Pancreas (tissue), 10 donors: Measurements from ENCODE around the gene TACR2. TPM values are rescaled to one million over a fixed set of nuclear protein-coding genes. Genes with fewer than 3 reads are reported as not detected.

Source experiments
- ATAC-seq, 4 donors: fragments of 200-7000 bp; cut with Tn5 transposase; one replicate each; pipeline versions ENCODE4 v1.8.0 to v1.9.1; 2020; ENCODE audit warnings: mild to moderate bottlenecking in 4 of 4, moderate library complexity in 4 of 4
- DNase-seq, 6 donors: peaks; one replicate each; pipeline ENCODE4 v3.0.0-alpha.2; 2020
- FAIRE-seq: peaks from 2 replicates; lab custom pipeline; 2012; peaks lifted over from hg19 to GRCh38; lab: Jason Lieb, UNC
- H3K27ac ChIP-seq, 4 donors: fragments of 200-600 bp; sonication (generic); 1 replicate in 3 of 4; 2 replicates in 1 of 4; pipeline versions ENCODE4 v1.5.0 to v1.8.0; 2020
- H3K27me3 ChIP-seq, 4 donors: fragments of 200-600 bp; one replicate each; pipeline ENCODE4 v1.8.0; 2021
- H3K36me3 ChIP-seq, 3 donors: fragments of 200-600 bp; sonication (generic) in 1 of 3; one replicate each; pipeline versions ENCODE4 v1.5.0 to v1.8.0; 2020 to 2021
- H3K4me1 ChIP-seq, 3 donors: fragments of 200-600 bp; one replicate each; pipeline ENCODE4 v1.8.0; 2021
- H3K4me3 ChIP-seq, 4 donors: fragments of 200-600 bp; sonication (generic) in 2 of 4; one replicate each; pipeline versions ENCODE4 v1.5.0 to v1.8.0; 2020 to 2021
- H3K9me3 ChIP-seq, 4 donors: fragments of 200-600 bp; one replicate each; pipeline ENCODE4 v1.8.0; 2021
- WGBS, 2 donors: extraction: QIAGEN DNeasy Blood & Tissue Kit; methylation state at CpG; one replicate each; pipeline ENCODE4 v1.1.7; 2013; 5-methylcytosine and 5-hydroxymethylcytosine counted together
- intact Hi-C, 3 donors: fragments of 100-400 bp; cut with DNase I; formaldehyde crosslinking; loops; one replicate each; pipeline versions ENCODE4 v1.11.1 to v1.14.2; 2022
- polyA plus RNA-seq, 2 donors: library from polyadenylated mRNA; stranded (reverse); fragments of 200-250 nt; gene quantifications; one replicate each; pipeline ENCODE4 v1.2.3, GENCODE V29; 2013
- total RNA-seq, 6 donors: library from RNA; stranded (reverse); fragmentation: NEBNext Ultra II Directional in 4 of 6; extraction: Animal tissue kit (Norgen Biotek cat#: 25700) in 4 of 6; gene quantifications; one replicate each; pipeline versions ENCODE4 v1.2.1 to v1.2.4, GENCODE V29; 2021 to 2023
- TF ChIP-seq, protein P1 (sequence below), 4 donors: fragments of 200-600 bp; sonication (generic) in 3 of 4; IDR thresholded peaks; one replicate each; pipeline versions ENCODE4 v1.5.0 to v1.8.0; 2021; ENCODE audit warnings: antibody characterized with exemption in 4 of 4
- donor health status: healthy with polysubstance abuse.
- donor health status: DM: no; HTN: no; CAD: no; lungs with moderate emphysema.
- donor health status: DM: no; HTN: no; CAD: no.
- donor health status: control.
- donor health status: control.
- donor health status: Bipolar disorder and iron deficiency.
- donor health status: DM: yes; HTN: yes; CAD: no.
- donor health status: DM: no; HTN: no; CAD: no.
- donor health status: DM: no; HTN: no; CAD: no.
- donor health status: DM: yes; HTN: yes; CAD: no.

Gene TACR2
- total and polyA plus RNA-seq, 8 donors: 0.12 to 0.28 (median 0.15) TPM; not detected in 2

DNA sequence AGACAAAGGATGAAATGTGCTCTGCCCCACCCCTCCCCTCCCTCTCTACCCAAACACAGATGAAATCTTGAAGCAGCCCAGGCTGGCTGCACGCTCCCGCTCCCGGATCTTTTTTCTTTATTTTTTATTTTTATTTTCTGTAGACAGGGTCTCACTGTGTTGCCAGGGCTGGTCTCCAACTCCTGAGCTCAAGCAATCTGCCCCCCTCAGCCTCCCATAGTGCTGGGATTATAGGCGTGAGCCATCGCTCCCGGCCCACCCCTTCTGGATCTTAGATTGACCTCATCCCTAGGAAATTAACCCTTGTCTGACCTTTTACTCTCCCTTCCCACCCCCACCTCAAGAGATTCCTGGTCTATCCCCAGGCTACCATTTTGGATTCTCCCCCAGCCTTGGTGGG is 14.3 kb downstream of the TACR2 start:
- Histone ChIP-seq H3K4me1 (no peaks in the 10 kb centered on the region), H3K4me3 (no peak overlapping the region), H3K27me3 (no peaks in the 10 kb centered on the region), H3K36me3 (no peaks in the 10 kb centered on the region), H3K9me3 (no peaks in the 10 kb centered on the region), H3K27ac (no peak overlapping the region)
- FAIRE-seq (no peak), ATAC-seq (no peak), DNase-seq (no peak)
- intact Hi-C loops: no loop called here
- 72 to 75% methylated on average over 6 of the region's 6 CpGs for WGBS, 2 donors
- TF ChIP-seq, protein P1, sequence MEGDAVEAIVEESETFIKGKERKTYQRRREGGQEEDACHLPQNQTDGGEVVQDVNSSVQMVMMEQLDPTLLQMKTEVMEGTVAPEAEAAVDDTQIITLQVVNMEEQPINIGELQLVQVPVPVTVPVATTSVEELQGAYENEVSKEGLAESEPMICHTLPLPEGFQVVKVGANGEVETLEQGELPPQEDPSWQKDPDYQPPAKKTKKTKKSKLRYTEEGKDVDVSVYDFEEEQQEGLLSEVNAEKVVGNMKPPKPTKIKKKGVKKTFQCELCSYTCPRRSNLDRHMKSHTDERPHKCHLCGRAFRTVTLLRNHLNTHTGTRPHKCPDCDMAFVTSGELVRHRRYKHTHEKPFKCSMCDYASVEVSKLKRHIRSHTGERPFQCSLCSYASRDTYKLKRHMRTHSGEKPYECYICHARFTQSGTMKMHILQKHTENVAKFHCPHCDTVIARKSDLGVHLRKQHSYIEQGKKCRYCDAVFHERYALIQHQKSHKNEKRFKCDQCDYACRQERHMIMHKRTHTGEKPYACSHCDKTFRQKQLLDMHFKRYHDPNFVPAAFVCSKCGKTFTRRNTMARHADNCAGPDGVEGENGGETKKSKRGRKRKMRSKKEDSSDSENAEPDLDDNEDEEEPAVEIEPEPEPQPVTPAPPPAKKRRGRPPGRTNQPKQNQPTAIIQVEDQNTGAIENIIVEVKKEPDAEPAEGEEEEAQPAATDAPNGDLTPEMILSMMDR (IDR thresholded peaks at IDR 0.05): no peak

GRCh38 chr10:69401416-69401815 is 15.3 kb downstream of the TACR2 start:
- Histone ChIP-seq H3K27ac (no peak overlapping the region), H3K4me1 (no peaks in the 10 kb centered on the region), H3K9me3 (no peaks in the 10 kb centered on the region), H3K4me3 (no peak overlapping the region), H3K27me3 (no peaks in the 10 kb centered on the region), H3K36me3 (no peaks in the 10 kb centered on the region)
- ATAC-seq: no peak
- TF ChIP-seq, protein P1 (IDR thresholded peaks at IDR 0.05): no peak
- 79 to 86% methylated on average over 11 of the region's 11 CpGs for WGBS, 2 donors
- FAIRE-seq: no peak
- DNase-seq: no peak
- intact Hi-C loops: no loop called here

- Histone ChIP-seq H3K36me3 (no peaks in the 10 kb centered on the region), H3K27me3 (no peaks in the 10 kb centered on the region), H3K4me1 (no peaks in the 10 kb centered on the region), H3K27ac (no peak overlapping the region), H3K4me3 (no peak overlapping the region), H3K9me3 (no peaks in the 10 kb centered on the region)
- no peak for ATAC-seq
- 88 to 93% methylated on average over 23 of the region's 23 CpGs for WGBS, 2 donors
- intact Hi-C loops: no loop called here
- FAIRE-seq: no peak
- TF ChIP-seq, protein P1 (IDR thresholded peaks at IDR 0.05): no peak
- no peak for DNase-seq
Measured at GRCh38 chr10:69400936-69401335, 15.8 kb downstream of the TACR2 start.

- ATAC-seq (no peak), FAIRE-seq (no peak), DNase-seq (no peak)
- WGBS, 2 donors: 76 to 77% methylated on average over 16 of the region's 16 CpGs
- H3K36me3 ChIP-seq: no peaks in the 10 kb centered on the region
- no peak overlapping the region for H3K4me3 ChIP-seq
- H3K27me3 ChIP-seq: no peaks in the 10 kb centered on the region
- H3K4me1 ChIP-seq: no peaks in the 10 kb centered on the region
- no peak overlapping the region for H3K27ac ChIP-seq
- H3K9me3 ChIP-seq: no peaks in the 10 kb centered on the region
- TF ChIP-seq, protein P1 (IDR thresholded peaks at IDR 0.05): no peak
- intact Hi-C loops: loop anchor here in 1 of 3 donors (10.0 kb wide), 1 partner anchor 154 kb away; no protein-coding TSS in a partner anchor
Measured at GRCh38 chr10:69398466-69398865, 18.3 kb downstream of the TACR2 start.

DNA sequence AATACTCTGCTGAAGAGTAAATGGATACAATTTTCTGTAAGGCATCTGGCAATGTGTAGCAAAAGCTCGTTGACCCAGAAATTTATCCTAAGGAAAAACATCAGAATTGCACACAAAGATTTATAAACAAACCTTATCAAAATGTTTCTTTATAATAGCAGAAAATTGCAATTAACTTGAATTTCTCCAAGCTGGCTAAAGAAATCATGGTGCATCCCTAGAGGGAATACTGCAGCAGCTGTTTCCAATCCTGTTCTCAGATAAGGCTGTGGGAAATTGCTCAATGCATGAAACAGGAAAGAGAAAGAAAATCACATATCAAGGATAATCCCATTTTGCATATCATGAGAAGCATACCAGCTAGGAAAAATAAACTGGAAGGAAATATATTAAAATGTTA is 18.7 kb downstream of the TACR2 start:
- no peak for DNase-seq
- no peaks in the 10 kb centered on the region for H3K9me3 ChIP-seq
- no peaks in the 10 kb centered on the region for H3K4me1 ChIP-seq
- no peaks in the 10 kb centered on the region for H3K36me3 ChIP-seq
- H3K4me3 ChIP-seq: no peak overlapping the region
- TF ChIP-seq, protein P1 (IDR thresholded peaks at IDR 0.05): no peak
- intact Hi-C loops: loop anchor here in 1 of 3 donors (10.0 kb wide), 1 partner anchor 153 kb away; no protein-coding TSS in a partner anchor
- 57 to 74% methylated on average over 1 of the region's 1 CpG for WGBS, 2 donors
- ATAC-seq: no peak
- FAIRE-seq: no peak
- H3K27me3 ChIP-seq: no peaks in the 10 kb centered on the region
- no peak overlapping the region for H3K27ac ChIP-seq
